AG04449 (cell line): ENCODE measurements around the gene MLST8.

Experiments used
- CTCF ChIA-PET: fragments of 350-600 bp; formaldehyde crosslinking; extraction: SDS; loops from one replicate; lab custom pipeline; 2021; ENCODE audit warnings: antibody characterized with exemption; lab: Yijun Ruan, JAX
- POLR2A ChIA-PET: fragments of 400-600, 350-600 bp; formaldehyde crosslinking; extraction: SDS; loops from one replicate; lab custom pipeline; 2020; ENCODE audit warnings: antibody characterized with exemption, inconsistent platforms; lab: Yijun Ruan, JAX
- DNase-seq: peaks from one replicate; pipeline ENCODE4 v3.0.0-alpha.2; 2010; ENCODE audit warnings: low read depth, low spot score
- H3K4me3 ChIP-seq: 2 replicates; pipeline ENCODE4 v1.5.1; 2011; ENCODE audit warnings: low read depth, mild to moderate bottlenecking, control low read depth, low read length
- TF ChIP-seq, protein P1 (sequence below): IDR thresholded peaks from one replicate; pipeline ENCODE4 v1.5.1; 2011; ENCODE audit warnings: mild to moderate bottlenecking, moderate library complexity, low read length, control low read depth, inconsistent platforms; ENCODE audit not compliant: insufficient read depth; ENCODE audit errors: missing control alignments

The MLST8 gene

DNA sequence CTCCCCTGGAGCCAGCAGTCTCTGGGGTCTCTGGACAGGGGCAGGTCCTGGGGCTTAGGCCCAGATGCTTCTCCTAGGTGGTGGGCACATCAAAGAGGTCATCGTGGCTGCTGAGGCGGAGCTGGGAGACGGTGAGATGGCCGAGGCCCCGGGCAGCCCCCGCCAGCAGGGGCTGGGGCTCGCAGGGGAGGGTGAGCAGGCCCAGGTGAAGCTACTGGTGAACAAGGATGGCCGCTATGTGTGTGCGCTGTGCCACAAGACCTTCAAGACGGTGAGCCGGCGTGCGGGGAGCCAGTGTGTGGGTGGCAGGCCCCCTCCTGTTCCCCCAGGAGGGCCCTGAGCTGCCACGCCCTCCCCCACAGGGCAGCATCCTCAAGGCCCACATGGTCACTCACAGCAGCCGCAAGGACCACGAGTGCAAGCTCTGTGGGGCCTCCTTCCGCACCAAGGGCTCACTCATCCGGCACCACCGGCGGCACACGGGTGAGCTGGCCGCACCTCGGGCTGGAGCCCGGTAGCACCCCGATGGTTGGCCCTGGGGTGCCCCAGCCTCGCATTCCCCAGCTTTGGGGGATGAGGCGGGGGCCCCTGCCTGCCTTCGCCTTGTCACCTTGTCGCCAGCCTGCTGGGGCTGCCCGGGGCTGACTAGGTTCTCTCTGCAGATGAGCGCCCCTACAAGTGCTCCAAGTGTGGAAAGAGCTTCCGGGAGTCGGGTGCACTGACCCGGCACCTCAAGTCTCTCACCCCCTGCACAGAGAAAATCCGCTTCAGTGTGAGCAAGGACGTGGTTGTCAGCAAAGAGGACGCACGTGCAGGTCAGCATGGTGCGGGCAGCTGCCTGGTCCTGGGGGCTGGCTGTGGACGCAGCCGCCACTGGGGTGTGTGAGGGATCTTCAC, 27.1 kb downstream of the MLST8 start:
- TF ChIP-seq, protein P1, sequence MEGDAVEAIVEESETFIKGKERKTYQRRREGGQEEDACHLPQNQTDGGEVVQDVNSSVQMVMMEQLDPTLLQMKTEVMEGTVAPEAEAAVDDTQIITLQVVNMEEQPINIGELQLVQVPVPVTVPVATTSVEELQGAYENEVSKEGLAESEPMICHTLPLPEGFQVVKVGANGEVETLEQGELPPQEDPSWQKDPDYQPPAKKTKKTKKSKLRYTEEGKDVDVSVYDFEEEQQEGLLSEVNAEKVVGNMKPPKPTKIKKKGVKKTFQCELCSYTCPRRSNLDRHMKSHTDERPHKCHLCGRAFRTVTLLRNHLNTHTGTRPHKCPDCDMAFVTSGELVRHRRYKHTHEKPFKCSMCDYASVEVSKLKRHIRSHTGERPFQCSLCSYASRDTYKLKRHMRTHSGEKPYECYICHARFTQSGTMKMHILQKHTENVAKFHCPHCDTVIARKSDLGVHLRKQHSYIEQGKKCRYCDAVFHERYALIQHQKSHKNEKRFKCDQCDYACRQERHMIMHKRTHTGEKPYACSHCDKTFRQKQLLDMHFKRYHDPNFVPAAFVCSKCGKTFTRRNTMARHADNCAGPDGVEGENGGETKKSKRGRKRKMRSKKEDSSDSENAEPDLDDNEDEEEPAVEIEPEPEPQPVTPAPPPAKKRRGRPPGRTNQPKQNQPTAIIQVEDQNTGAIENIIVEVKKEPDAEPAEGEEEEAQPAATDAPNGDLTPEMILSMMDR: no peak
- no peak for DNase-seq
- ChIA-PET CTCF (no interaction called here), POLR2A (interaction anchor here (0.9 kb wide), 1 partner anchor 77 kb away, joined by 3 read pairs; the partner anchor contains the start of gene TRAF7)
- no peak overlapping the region for H3K4me3 ChIP-seq

DNA sequence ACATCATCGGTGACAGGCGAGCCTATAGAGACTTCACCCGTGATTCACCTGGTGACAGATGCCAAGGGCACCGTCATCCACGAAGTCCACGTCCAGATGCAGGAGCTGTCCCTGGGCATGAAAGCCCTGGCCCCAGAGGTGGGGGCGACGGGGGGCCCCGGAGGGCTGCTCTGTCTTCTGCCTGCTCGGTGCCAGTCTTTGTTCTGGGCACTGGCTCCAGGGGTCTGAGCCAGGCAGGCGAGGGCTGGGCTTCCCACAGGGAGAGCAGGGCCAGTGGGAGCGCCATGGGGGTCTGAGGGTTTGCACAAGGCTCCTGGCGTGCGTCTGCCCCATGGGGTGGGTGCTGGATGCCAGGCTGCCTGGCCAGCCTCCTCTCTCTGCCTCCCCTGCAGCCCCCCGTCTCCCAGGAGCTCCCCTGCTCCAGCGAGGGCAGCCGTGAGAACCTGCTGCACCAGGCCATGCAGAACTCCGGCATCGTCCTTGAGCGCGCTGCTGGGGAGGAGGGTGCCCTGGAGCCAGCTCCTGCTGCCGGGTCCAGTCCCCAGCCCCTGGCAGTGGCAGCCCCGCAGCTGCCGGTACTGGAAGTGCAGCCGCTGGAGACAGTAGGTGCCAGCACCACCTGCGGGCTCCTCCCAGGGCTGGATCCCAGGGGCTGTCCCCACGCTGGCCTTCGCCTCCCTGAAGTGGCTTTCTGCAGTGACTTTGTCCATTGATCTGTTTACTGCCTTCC, 28.0 kb downstream of the MLST8 start:
- ChIA-PET CTCF (no interaction called here), POLR2A (interaction anchor here (0.9 kb wide), 1 partner anchor 78 kb away, joined by 3 read pairs; the partner anchor contains the start of gene TRAF7)
- H3K4me3 ChIP-seq: no peak overlapping the region
- TF ChIP-seq, protein P1: no peak
- DNase-seq: no peak

DNA sequence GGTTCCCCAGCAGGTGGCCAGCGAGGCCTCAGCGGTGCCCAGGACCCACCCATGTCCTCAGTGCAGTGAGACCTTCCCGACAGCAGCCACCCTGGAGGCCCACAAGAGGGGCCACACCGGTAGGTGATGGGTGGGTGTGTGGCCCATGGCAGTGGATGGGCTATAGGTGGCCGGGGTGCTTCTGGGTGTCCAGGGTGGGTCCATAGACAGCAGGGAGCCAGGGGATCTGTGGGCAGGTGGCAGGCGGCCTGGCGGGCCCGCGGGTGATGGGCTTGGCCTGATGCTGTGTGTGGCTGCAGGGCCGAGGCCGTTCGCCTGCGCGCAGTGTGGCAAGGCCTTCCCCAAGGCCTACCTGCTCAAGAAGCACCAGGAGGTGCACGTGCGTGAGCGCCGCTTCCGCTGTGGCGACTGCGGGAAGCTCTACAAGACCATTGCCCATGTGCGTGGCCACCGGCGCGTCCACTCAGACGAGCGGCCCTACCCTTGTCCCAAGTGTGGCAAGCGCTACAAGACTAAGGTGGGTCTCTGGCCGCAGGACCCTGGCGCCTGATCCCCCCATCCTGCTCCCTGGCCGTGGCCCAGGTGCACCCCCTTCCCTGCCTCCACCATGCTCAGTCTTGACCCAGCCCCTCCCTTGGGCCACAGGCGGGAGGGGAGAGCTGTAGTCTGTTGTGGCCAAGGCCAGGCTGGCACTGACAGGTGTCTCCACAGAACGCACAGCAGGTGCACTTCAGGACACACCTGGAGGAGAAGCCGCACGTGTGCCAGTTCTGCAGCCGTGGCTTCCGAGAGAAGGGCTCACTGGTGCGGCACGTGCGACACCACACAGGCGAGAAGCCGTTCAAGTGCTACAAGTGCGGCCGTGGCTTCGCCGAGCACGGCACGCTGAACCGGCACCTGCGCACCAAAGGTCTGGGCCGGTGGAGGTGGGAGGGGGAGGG, 28.9 kb downstream of the MLST8 start:
- ChIA-PET POLR2A (interaction anchor here (0.6 kb wide), 1 partner anchor 31 kb away, joined by 3 read pairs; no protein-coding TSS in a partner anchor), CTCF (no interaction called here)
- TF ChIP-seq, protein P1: no peak
- no peak overlapping the region for H3K4me3 ChIP-seq
- DNase-seq: no peak

DNA sequence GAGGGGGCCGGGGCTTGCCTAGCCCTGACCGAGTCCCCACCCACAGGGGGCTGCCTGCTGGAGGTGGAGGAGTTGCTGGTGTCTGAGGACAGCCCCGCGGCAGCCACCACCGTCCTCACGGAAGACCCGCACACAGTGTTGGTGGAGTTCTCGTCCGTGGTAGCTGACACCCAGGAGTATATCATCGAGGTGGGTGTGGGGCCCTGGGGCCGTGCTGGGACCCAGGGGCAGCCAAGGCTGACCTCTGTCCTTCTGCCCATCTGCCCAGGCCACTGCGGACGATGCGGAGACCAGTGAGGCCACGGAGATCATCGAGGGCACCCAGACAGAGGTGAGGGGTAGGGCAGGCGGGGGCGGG, 29.5 kb downstream of the MLST8 start:
- ChIA-PET POLR2A (no interaction called here), CTCF (no interaction called here)
- TF ChIP-seq, protein P1: no peak
- DNase-seq: no peak
- H3K4me3 ChIP-seq: no peak overlapping the region

DNA sequence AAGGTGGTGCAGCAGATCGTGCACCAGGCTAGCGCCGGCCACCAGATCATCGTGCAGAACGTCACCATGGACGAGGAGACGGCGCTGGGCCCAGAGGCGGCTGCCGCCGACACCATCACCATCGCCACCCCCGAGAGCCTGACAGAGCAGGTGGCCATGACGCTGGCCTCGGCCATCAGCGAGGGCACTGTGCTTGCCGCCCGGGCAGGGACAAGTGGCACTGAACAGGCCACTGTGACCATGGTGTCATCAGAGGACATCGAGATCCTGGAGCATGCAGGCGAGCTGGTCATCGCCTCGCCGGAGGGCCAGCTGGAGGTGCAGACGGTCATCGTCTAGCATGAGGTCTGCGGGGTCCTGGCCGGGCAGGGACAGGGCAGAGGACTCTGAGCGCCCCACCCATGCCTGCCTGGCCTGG, 30.0 kb downstream of the MLST8 start:
- DNase-seq: no peak
- H3K4me3 ChIP-seq: no peak overlapping the region
- TF ChIP-seq, protein P1: no peak
- CTCF ChIA-PET: no interaction called here
- POLR2A ChIA-PET: no interaction called here
